Endothelial cell of umbilical vein (primary cell): Measurements from ENCODE around the gene HTR3B. TPM values are rescaled to one million over a fixed set of nuclear protein-coding genes. Genes with fewer than 3 reads are reported as not detected.

ENCODE experiments used
- BruUV-seq: library from RNA; stranded (reverse); fragments of 400-500 nt; replicated peaks from 2 replicates; lab custom pipeline; 2021; lab: Mats Ljungman, UMichigan
- CTCF ChIA-PET: fragments of 300-600, 350-600 bp; sonication (Branson Sonifier 250); formaldehyde crosslinking; loops from one replicate; lab custom pipeline; 2021; ENCODE audit warnings: antibody characterized with exemption, inconsistent platforms; lab: Charles Lee
- POLR2A ChIA-PET: fragments of 300-600, 350-600 bp; sonication (Branson Sonifier 250); formaldehyde crosslinking; loops from one replicate; lab custom pipeline; 2021; ENCODE audit warnings: antibody characterized with exemption, inconsistent platforms; lab: Charles Lee
- DNase-seq: peaks from one replicate; pipeline ENCODE4 v3.0.0-alpha.2; 2011; ENCODE audit warnings: low read depth, low spot score
- FAIRE-seq: peaks from 2 replicates; lab custom pipeline; 2011; peaks lifted over from hg19 to GRCh38; lab: Jason Lieb, UNC
- H2AFZ ChIP-seq: 2 replicates; pipeline ENCODE4 v1.6.0; 2012; ENCODE audit warnings: low read depth, low read length, control low read depth, inconsistent platforms
- H3K27ac ChIP-seq: 2 replicates; pipeline ENCODE4 v1.5.1; 2011; ENCODE audit warnings: low read depth, mild to moderate bottlenecking, control low read depth, low read length, moderate library complexity; ENCODE audit not compliant: insufficient read depth
- H3K27me3 ChIP-seq, 2 experiments: 2 replicates each; pipeline versions ENCODE4 v1.6.0 to v1.6.1; 2011; ENCODE audit warnings: low read length in 2 of 2, mixed read lengths in 1 of 2; ENCODE audit not compliant: control insufficient read depth in 2 of 2, insufficient read depth in 2 of 2
- H3K36me3 ChIP-seq, 2 experiments: 2 replicates in 1 of 2; 3 replicates in 1 of 2; pipeline ENCODE4 v1.5.1; 2011; ENCODE audit warnings: low read length in 2 of 2, mild to moderate bottlenecking in 1 of 2, moderate library complexity in 1 of 2; ENCODE audit not compliant: control insufficient read depth in 2 of 2, insufficient read depth in 2 of 2; ENCODE audit errors: extremely low read depth in 1 of 2
- H3K4me1 ChIP-seq: 3 replicates; pipeline ENCODE4 v1.5.1; 2011; ENCODE audit warnings: mild to moderate bottlenecking, low read length; ENCODE audit not compliant: control insufficient read depth, insufficient read depth; ENCODE audit errors: extremely low read depth
- H3K4me2 ChIP-seq: 2 replicates; pipeline ENCODE4 v1.6.1; 2011; ENCODE audit warnings: low read length, control low read depth, mixed read lengths; ENCODE audit not compliant: insufficient read depth
- H3K4me3 ChIP-seq, 3 experiments: fragments of 200-600 bp in 1 of 3; sonication (generic), shearing (Covaris generic) in 1 of 3; replicated peaks in 1 of 3; 2 replicates each; pipeline ENCODE4 v1.5.1; 2011 to 2016; ENCODE audit warnings: control low read depth in 3 of 3, low read length in 3 of 3, mild to moderate bottlenecking in 2 of 3, inconsistent platforms in 1 of 3, low read depth in 1 of 3, moderate library complexity in 1 of 3; ENCODE audit not compliant: insufficient read depth in 1 of 3
- H3K79me2 ChIP-seq: 2 replicates; pipeline ENCODE4 v1.6.0; 2012; ENCODE audit warnings: low read length, inconsistent platforms; ENCODE audit not compliant: control insufficient read depth, insufficient read depth
- H3K9ac ChIP-seq: replicated peaks from 2 replicates; pipeline ENCODE3; 2011; ENCODE audit warnings: low read length, control low read depth; ENCODE audit not compliant: insufficient read depth; ENCODE audit errors: extremely low read depth
- H3K9me1 ChIP-seq: replicated peaks from 3 replicates; pipeline ENCODE4 v1.6.0; 2011; ENCODE audit warnings: mild to moderate bottlenecking, low read length; ENCODE audit not compliant: control insufficient read depth, insufficient read depth; ENCODE audit errors: extremely low read depth
- H3K9me3 ChIP-seq: replicated peaks from 2 replicates; pipeline ENCODE4 v1.5.1; 2012; ENCODE audit warnings: low read length, inconsistent platforms; ENCODE audit not compliant: control insufficient read depth, insufficient read depth
- H4K20me1 ChIP-seq: replicated peaks from 2 replicates; pipeline ENCODE3; 2011; ENCODE audit warnings: mild to moderate bottlenecking, low read length; ENCODE audit not compliant: control insufficient read depth, insufficient read depth; ENCODE audit errors: extremely low read depth
- EZH2 ChIP-seq: IDR thresholded peaks from 2 replicates; pipeline ENCODE4 v1.6.1; 2012; ENCODE audit warnings: borderline replicate concordance, low read depth, mild to moderate bottlenecking, moderate library complexity, low read length, inconsistent platforms; ENCODE audit not compliant: severe bottlenecking
- FOS ChIP-seq: IDR thresholded peaks from 2 replicates; pipeline ENCODE4 v1.6.1; 2011; ENCODE audit warnings: mild to moderate bottlenecking, low read length, moderate library complexity, borderline replicate concordance; ENCODE audit not compliant: insufficient read depth
- GATA2 ChIP-seq: IDR thresholded peaks from 2 replicates; pipeline ENCODE4 v1.7.0; 2011; ENCODE audit warnings: low read depth, mild to moderate bottlenecking, moderate library complexity, mixed read lengths, low read length; ENCODE audit not compliant: insufficient read length, insufficient read depth
- JUN ChIP-seq: IDR thresholded peaks from 2 replicates; pipeline ENCODE4 v1.6.1; 2011; ENCODE audit warnings: borderline replicate concordance, low read depth; ENCODE audit not compliant: insufficient read length, insufficient read depth
- MYC ChIP-seq: IDR thresholded peaks from one replicate; pipeline ENCODE4 v1.6.1; 2011; ENCODE audit warnings: mild to moderate bottlenecking, low read depth, low read length
- POLR2A ChIP-seq: IDR thresholded peaks from 2 replicates; pipeline ENCODE4 v1.6.1; 2012; ENCODE audit warnings: low read depth, mild to moderate bottlenecking, control low read depth, low read length
- POLR2AphosphoS5 ChIP-seq: IDR thresholded peaks from 2 replicates; pipeline ENCODE4 v1.6.1; 2012; ENCODE audit warnings: low read depth, mild to moderate bottlenecking, control low read depth, low read length, moderate library complexity; ENCODE audit not compliant: insufficient read depth
- dilution Hi-C: fragments of 300-500 bp; cut with MboI; formaldehyde crosslinking; loops from one replicate; pipeline ENCODE4 v1.15.0; 2019; ENCODE audit warnings: low sequenced_read_pairs; ENCODE audit not compliant: extremely low pct_ligation_motif_present
- intact Hi-C: fragments of 100-400 bp; cut with micrococcal nuclease; formaldehyde crosslinking; loops from one replicate; pipeline ENCODE4 v1.10.0; 2022
- polyA plus RNA-seq, 4 experiments: library from polyadenylated mRNA; depleted of rRNA in 3 of 4; stranded (reverse) in 3 of 4; unstranded in 1 of 4; fragments of >200 nt; gene quantifications; 2 replicates each; pipeline versions ENCODE4 v1.2.1 to v1.2.3, GENCODE V29; 2011 to 2012; ENCODE audit warnings: missing spikeins in 1 of 4
- total RNA-seq: library from RNA; stranded (reverse); gene quantifications from 2 replicates; pipeline ENCODE4 v1.2.3, GENCODE V29; 2021
- TF ChIP-seq, protein P1 (sequence below): IDR thresholded peaks from 2 replicates; pipeline ENCODE4 v1.6.1; 2011; ENCODE audit not compliant: insufficient read depth, insufficient read length
- TF ChIP-seq, protein P2 (sequence below), 2 donors: IDR thresholded peaks; 1 replicate in 1 of 2; 2 replicates in 1 of 2; pipeline ENCODE4 v1.5.1; 2011; ENCODE audit warnings: low read length in 2 of 2, mild to moderate bottlenecking in 2 of 2, moderate library complexity in 2 of 2, control low read depth in 1 of 2, inconsistent platforms in 1 of 2, low read depth in 1 of 2; ENCODE audit not compliant: insufficient read depth in 1 of 2; ENCODE audit errors: extremely low read depth in 1 of 2

HTR3B gene
- total and polyA plus RNA-seq, 2 donors (not counting 3 experiments of a cell fraction or from before 2014, with no cell fraction given): not detected

- BruUV-seq: no TSS peak
- H3K27ac ChIP-seq: no peak overlapping the region
- no peaks in the 10 kb centered on the region for H3K36me3 ChIP-seq
- ChIA-PET CTCF (no interaction called here), POLR2A (no interaction called here)
- no peaks in the 10 kb centered on the region for H3K79me2 ChIP-seq
- intact Hi-C loops (no loop called here), dilution Hi-C loops (no loop called here)
- no peak for DNase-seq
- H3K9me3 ChIP-seq: no peaks in the 10 kb centered on the region
- H3K9ac ChIP-seq: no peak overlapping the region
- no peaks in the 10 kb centered on the region for H4K20me1 ChIP-seq
- TF ChIP-seq POLR2AphosphoS5 (no peak), EZH2 (no peak), POLR2A (no peak), MYC (no peak), GATA2 (no peak), FOS (no peak), JUN (no peak)
- TF ChIP-seq, protein P1, sequence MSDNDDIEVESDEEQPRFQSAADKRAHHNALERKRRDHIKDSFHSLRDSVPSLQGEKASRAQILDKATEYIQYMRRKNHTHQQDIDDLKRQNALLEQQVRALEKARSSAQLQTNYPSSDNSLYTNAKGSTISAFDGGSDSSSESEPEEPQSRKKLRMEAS: no peak
- TF ChIP-seq, protein P2, sequence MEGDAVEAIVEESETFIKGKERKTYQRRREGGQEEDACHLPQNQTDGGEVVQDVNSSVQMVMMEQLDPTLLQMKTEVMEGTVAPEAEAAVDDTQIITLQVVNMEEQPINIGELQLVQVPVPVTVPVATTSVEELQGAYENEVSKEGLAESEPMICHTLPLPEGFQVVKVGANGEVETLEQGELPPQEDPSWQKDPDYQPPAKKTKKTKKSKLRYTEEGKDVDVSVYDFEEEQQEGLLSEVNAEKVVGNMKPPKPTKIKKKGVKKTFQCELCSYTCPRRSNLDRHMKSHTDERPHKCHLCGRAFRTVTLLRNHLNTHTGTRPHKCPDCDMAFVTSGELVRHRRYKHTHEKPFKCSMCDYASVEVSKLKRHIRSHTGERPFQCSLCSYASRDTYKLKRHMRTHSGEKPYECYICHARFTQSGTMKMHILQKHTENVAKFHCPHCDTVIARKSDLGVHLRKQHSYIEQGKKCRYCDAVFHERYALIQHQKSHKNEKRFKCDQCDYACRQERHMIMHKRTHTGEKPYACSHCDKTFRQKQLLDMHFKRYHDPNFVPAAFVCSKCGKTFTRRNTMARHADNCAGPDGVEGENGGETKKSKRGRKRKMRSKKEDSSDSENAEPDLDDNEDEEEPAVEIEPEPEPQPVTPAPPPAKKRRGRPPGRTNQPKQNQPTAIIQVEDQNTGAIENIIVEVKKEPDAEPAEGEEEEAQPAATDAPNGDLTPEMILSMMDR (IDR thresholded peaks at IDR 0.05; ENCODE audit: extremely low read depth in 1 of 2, insufficient read depth in 1 of 2, low read depth in 1 of 2, low read length in 2 of 2): no peak
- no peaks in the 10 kb centered on the region for H3K9me1 ChIP-seq
- H3K4me2 ChIP-seq: no peak overlapping the region
- peaks cover 0 to 3% of the 10 kb centered on the region in 2 experiments for H3K27me3 ChIP-seq
- H2AFZ ChIP-seq: no peak overlapping the region
- no peak for FAIRE-seq
- no peak overlapping the region for H3K4me3 ChIP-seq
- no peaks in the 10 kb centered on the region for H3K4me1 ChIP-seq
Measured at GRCh38 chr11:113980785-113981184, 76.2 kb downstream of the HTR3B start.
